ENCODE results near the gene SHE. TPM values are rescaled to one million over a fixed set of nuclear protein-coding genes. Genes with fewer than 3 reads are reported as not detected.

SHE gene
- total RNA-seq, 1 experiment from 2014 or later = not detected

GRCh38 chr1:154440036-154440804 is 62.0 kb downstream of the SHE start:
- H3K9me3 Mint-ChIP-seq (ENCODE audit: low read depth, unreplicated experiment) = no peaks in the 10 kb centered on the region
- no peak overlapping the region for H3K27ac Mint-ChIP-seq (ENCODE audit: unreplicated experiment)
- CTCF ChIA-PET = interaction anchor here (1.0 to 1.6 kb wide), 3 partner anchors 20 to 105 kb away, joined by 3 to 9 read pairs (median 3); no protein-coding TSS in a partner anchor
- H3K27me3 Mint-ChIP-seq (ENCODE audit: unreplicated experiment) = no peaks in the 10 kb centered on the region
- BruUV-seq (replicated peaks) = no TSS peak
- DNase-seq = no peak
- intact Hi-C loops (cut with micrococcal nuclease; ENCODE audit: unreplicated experiment) = no loop called here
- H3K4me1 Mint-ChIP-seq (ENCODE audit: low read depth, unreplicated experiment) = peaks cover 32% of the 10 kb centered on the region
- TF ChIP-seq CTCF (IDR thresholded peaks at IDR 0.05; ENCODE audit: unreplicated experiment) = no peak
- peak overlapping the region; percentile 10 for H3K4me3 Mint-ChIP-seq (ENCODE audit: low read depth, unreplicated experiment)
- no peaks in the 10 kb centered on the region for H3K36me3 Mint-ChIP-seq (ENCODE audit: insufficient read depth, unreplicated experiment)

GRCh38 chr1:154436433-154436832 is 65.8 kb downstream of the SHE start:
- no peak for TF ChIP-seq CTCF (IDR thresholded peaks at IDR 0.05; ENCODE audit: unreplicated experiment)
- Mint-ChIP-seq H3K4me1 (ENCODE audit: low read depth, unreplicated experiment) (peaks cover 26% of the 10 kb centered on the region), H3K27me3 (ENCODE audit: unreplicated experiment) (no peaks in the 10 kb centered on the region), H3K36me3 (ENCODE audit: insufficient read depth, unreplicated experiment) (no peaks in the 10 kb centered on the region), H3K27ac (ENCODE audit: unreplicated experiment) (no peak overlapping the region), H3K4me3 (ENCODE audit: low read depth, unreplicated experiment) (no peak overlapping the region), H3K9me3 (ENCODE audit: low read depth, unreplicated experiment) (no peaks in the 10 kb centered on the region)
- CTCF ChIA-PET = interaction anchor here (0.6 kb wide), 1 partner anchor 610 kb away, joined by 4 read pairs; no protein-coding TSS in a partner anchor
- intact Hi-C loops (cut with micrococcal nuclease; ENCODE audit: unreplicated experiment) = no loop called here
- no peak for DNase-seq
- no TSS peak for BruUV-seq (replicated peaks)

GRCh38 chr1:154435599-154436200 is 66.5 kb downstream of the SHE start:
- no peak for DNase-seq
- TF ChIP-seq CTCF (IDR thresholded peaks at IDR 0.05; ENCODE audit: unreplicated experiment) = no peak
- BruUV-seq (replicated peaks) = no TSS peak
- H3K27ac Mint-ChIP-seq (ENCODE audit: unreplicated experiment) = no peak overlapping the region
- H3K9me3 Mint-ChIP-seq (ENCODE audit: low read depth, unreplicated experiment) = no peaks in the 10 kb centered on the region
- no peaks in the 10 kb centered on the region for H3K27me3 Mint-ChIP-seq (ENCODE audit: unreplicated experiment)
- H3K4me3 Mint-ChIP-seq (ENCODE audit: low read depth, unreplicated experiment) = no peak overlapping the region
- intact Hi-C loops (cut with micrococcal nuclease; ENCODE audit: unreplicated experiment) = no loop called here
- CTCF ChIA-PET = interaction anchor here (0.7 to 1.0 kb wide), 2 partner anchors 10 to 756 kb away, joined by 3 read pairs; no protein-coding TSS in a partner anchor
- peaks cover 27% of the 10 kb centered on the region for H3K4me1 Mint-ChIP-seq (ENCODE audit: low read depth, unreplicated experiment)
- peaks cover 4% of the 10 kb centered on the region for H3K36me3 Mint-ChIP-seq (ENCODE audit: insufficient read depth, unreplicated experiment)

- no peak for DNase-seq
- no peaks in the 10 kb centered on the region for H3K9me3 Mint-ChIP-seq (ENCODE audit: low read depth, unreplicated experiment)
- no TSS peak for BruUV-seq (replicated peaks)
- no peak for TF ChIP-seq CTCF (IDR thresholded peaks at IDR 0.05; ENCODE audit: unreplicated experiment)
- CTCF ChIA-PET = interaction anchor here (1.0 kb wide), 1 partner anchor 11 kb away, joined by 3 read pairs; no protein-coding TSS in a partner anchor
- peaks cover 24% of the 10 kb centered on the region for H3K4me1 Mint-ChIP-seq (ENCODE audit: low read depth, unreplicated experiment)
- H3K4me3 Mint-ChIP-seq (ENCODE audit: low read depth, unreplicated experiment) = no peak overlapping the region
- intact Hi-C loops (cut with micrococcal nuclease; ENCODE audit: unreplicated experiment) = no loop called here
- no peaks in the 10 kb centered on the region for H3K27me3 Mint-ChIP-seq (ENCODE audit: unreplicated experiment)
- no peak overlapping the region for H3K27ac Mint-ChIP-seq (ENCODE audit: unreplicated experiment)
- peaks cover 5% of the 10 kb centered on the region for H3K36me3 Mint-ChIP-seq (ENCODE audit: insufficient read depth, unreplicated experiment)
Measured at GRCh38 chr1:154434346-154435085, 67.7 kb downstream of the SHE start.

Data from Calu3 (cell line).